Activated CD4-positive, alpha-beta T cell treated with anti-CD3 and anti-CD28 coated beads, Interleukin-2, amount 10 ng/mL, durations not matched to agents 7 days and 5 days (primary cell): ENCODE measurements around the gene RTL10. TPM values are rescaled to one million over a fixed set of nuclear protein-coding genes. Genes with fewer than 3 reads are reported as not detected.

ENCODE experiments used
- CTCF ChIA-PET: fragments of 350-600 bp; sonication (Branson Sonifier 250); formaldehyde crosslinking; loops from one replicate; lab custom pipeline; 2021; ENCODE audit warnings: antibody characterized with exemption; lab: Charles Lee
- POLR2A ChIA-PET: fragments of 350-600 bp; sonication (Branson Sonifier 250); formaldehyde crosslinking; loops from one replicate; lab custom pipeline; 2021; ENCODE audit warnings: antibody characterized with exemption; lab: Charles Lee
- DNase-seq: peaks from one replicate; pipeline ENCODE4 v3.0.0-alpha.2; 2020
- H3K27ac Mint-ChIP-seq: one replicate; pipeline ENCODE4 v1.8.0; 2021; ENCODE audit warnings: mild to moderate bottlenecking, moderate library complexity, mixed read lengths
- H3K27me3 Mint-ChIP-seq: one replicate; pipeline ENCODE4 v1.8.0; 2021; ENCODE audit warnings: mixed read lengths
- H3K36me3 Mint-ChIP-seq: one replicate; pipeline ENCODE4 v1.8.0; 2021; ENCODE audit warnings: low read depth, mixed read lengths
- H3K4me1 Mint-ChIP-seq: one replicate; pipeline ENCODE4 v1.8.0; 2021; ENCODE audit warnings: mixed read lengths
- H3K4me3 Mint-ChIP-seq: one replicate; pipeline ENCODE4 v1.8.0; 2021; ENCODE audit warnings: mild to moderate bottlenecking, moderate library complexity, mixed read lengths
- H3K9me3 Mint-ChIP-seq: one replicate; pipeline ENCODE4 v1.8.0; 2021; ENCODE audit warnings: mixed read lengths
- total RNA-seq, 2 experiments: library from RNA; stranded (reverse); gene quantifications; one replicate each; pipeline ENCODE4 v1.2.3, GENCODE V29; 2021

Gene RTL10
- total RNA-seq, 2 experiments from 2014 or later: 21.4 to 21.5 TPM

DNA sequence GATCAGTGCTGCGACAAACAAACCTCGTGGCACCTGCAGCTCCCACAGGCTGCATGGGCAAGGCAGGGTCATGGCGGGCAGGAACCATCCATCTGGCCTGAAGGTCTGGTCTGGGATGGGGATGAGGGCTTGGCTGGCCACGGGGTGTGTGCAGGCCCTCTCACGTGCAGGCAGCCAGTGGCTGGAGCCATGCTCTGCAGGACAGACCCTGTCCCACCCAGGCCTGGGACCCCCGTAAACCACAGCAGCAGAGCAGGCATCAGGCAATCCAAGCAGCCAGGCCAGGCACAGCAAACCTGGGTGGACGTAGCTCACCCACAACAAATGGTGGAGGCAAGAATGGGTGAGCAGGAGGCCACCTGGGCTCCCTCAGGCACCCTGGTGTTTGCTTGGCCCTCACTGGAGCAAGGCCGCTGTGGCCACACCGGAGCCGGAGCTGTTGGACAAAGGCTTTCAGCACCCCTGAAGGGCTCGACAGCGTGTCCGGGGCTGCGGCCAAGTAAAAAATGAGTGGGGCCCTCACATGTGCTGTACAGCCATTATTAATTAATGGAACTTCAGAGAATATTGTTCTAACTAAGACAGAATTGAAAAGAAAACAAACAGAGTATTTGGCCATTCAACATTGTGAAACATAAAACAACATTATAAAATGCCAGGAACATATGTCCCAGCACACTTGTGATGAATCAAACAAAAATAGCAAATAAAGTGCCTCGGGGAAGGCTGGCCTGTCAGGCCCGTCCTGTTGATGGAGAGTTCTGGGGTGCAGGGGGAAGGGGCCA, 24.0 kb upstream of the RTL10 start:
- no peaks in the 10 kb centered on the region for H3K9me3 Mint-ChIP-seq
- H3K4me3 Mint-ChIP-seq: no peak overlapping the region
- H3K27ac Mint-ChIP-seq: no peak overlapping the region
- no peaks in the 10 kb centered on the region for H3K27me3 Mint-ChIP-seq
- POLR2A ChIA-PET: no interaction called here
- CTCF ChIA-PET: interaction anchor here (1.0 kb wide), 1 partner anchor 12 kb away, joined by 4 read pairs; no protein-coding TSS in a partner anchor
- no peaks in the 10 kb centered on the region for H3K36me3 Mint-ChIP-seq
- peaks cover 13% of the 10 kb centered on the region for H3K4me1 Mint-ChIP-seq
- no peak for DNase-seq

DNA sequence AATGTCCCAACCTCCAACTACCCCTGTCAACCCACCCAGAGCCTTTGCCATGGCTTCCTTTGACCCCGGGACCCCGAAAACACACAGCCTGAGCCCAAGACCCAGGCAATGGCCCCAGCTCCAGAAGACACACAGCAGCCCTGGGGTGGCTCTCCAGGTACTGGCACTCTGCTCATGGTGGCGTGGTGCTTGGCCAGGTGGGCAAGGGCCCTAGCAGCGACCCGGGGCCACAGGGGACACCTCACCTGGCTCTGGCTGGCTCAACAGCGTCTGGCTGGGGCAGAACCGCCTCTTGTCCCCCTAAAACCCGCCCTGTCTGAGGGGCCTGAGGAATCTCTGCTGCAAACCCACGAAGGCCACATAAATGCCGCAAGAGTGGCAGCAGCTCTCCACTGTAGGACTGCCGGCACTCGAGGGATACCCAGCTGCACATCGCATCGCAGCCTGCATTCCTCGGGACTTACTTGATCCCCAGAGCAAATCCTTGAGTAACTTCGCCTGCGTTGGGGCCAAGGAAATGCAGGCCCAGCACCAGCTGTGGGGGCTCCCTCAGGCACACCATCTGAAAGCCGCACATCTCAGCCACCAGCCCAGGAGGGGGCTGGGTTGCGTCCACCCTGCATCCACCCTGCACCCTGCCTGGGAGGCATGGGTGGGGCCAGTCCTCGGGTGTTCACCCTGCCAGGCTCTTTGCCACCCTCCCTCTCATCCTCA, 23.1 kb upstream of the RTL10 start:
- no peak overlapping the region for H3K4me3 Mint-ChIP-seq
- CTCF ChIA-PET: interaction anchor here (0.6 to 1.0 kb wide), 2 partner anchors 13 to 190 kb away, joined by 4 to 5 read pairs; no protein-coding TSS in a partner anchor
- POLR2A ChIA-PET: no interaction called here

DNA sequence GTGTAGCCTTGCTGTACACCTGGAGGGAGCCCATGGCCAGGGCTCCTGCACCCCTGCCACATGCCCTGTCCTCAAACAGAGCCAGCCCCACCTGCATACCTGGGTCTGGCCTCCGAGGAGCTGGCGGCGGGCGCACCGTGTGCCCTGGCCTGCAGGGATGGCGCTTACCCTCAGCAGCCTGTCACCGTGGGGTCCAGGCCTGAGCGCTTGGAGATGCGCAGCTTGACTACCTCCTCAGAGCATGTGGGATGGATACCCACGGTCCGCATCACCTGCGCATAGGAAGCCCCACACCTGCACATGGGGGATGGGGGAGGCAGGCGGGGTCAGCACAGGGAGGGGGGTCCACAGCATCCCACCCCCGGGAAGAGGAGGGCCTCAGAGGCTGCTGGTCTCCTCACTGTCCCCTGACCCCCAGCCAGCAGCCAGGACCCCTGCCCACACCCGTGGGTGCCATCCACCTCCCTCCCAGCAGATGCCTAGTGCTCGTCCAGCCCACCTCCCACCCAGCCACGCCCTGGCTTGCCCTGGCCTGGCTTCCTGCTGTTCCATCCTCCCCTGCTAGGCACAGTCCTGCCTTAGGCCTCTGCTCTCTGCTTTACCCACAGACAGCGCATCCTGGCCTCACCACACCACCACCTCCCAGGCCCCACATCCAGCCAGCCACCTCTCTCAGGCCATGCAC, 22.4 kb upstream of the RTL10 start:
- ChIA-PET POLR2A (no interaction called here), CTCF (no interaction called here)
- Mint-ChIP-seq H3K9me3 (no peaks in the 10 kb centered on the region), H3K36me3 (no peaks in the 10 kb centered on the region), H3K4me1 (peaks cover 13% of the 10 kb centered on the region), H3K4me3 (no peak overlapping the region), H3K27me3 (no peaks in the 10 kb centered on the region), H3K27ac (no peak overlapping the region)
- no peak for DNase-seq

More for the DNA sequence above, 23.1 kb upstream of the RTL10 start:
- Mint-ChIP-seq H3K36me3 (no peaks in the 10 kb centered on the region), H3K27ac (peak overlapping the region; percentile 54), H3K4me1 (peaks cover 13% of the 10 kb centered on the region), H3K27me3 (no peaks in the 10 kb centered on the region), H3K9me3 (no peaks in the 10 kb centered on the region)
- no peak for DNase-seq

DNA sequence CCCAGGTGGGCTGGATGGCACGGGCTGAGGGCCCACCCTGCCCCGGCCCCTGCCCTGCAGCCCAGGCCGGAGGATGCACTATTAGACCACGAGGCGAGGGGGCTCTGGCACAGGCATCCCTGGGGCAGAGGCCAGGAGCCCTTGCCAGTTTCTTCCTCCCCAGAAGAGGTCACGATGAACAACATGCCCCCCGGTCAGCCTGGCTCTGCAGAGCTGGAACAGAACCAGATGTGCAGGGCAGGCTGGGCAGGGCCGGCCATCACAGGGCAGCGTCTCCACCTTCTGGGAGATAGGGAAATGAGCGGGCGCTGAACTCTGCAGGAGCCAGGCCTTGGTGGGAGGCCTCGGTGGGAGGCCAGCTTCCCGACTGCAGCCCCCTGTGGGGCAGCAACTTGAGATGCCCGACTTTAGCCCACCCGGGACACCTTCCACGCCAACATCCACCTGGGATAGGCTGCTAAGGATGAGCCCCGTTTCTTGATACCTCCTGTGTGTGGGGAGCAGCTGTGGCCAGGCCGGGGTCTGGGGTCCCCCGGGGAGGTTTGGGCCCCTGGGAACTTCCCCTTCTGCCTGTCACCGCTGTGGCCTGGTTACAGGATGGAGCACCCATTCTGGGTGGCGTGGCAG, 21.8 kb upstream of the RTL10 start:
- no peaks in the 10 kb centered on the region for H3K36me3 Mint-ChIP-seq
- CTCF ChIA-PET: no interaction called here
- H3K9me3 Mint-ChIP-seq: no peaks in the 10 kb centered on the region
- H3K27ac Mint-ChIP-seq: no peak overlapping the region
- no peak overlapping the region for H3K4me3 Mint-ChIP-seq
- no peaks in the 10 kb centered on the region for H3K27me3 Mint-ChIP-seq
- peaks cover 13% of the 10 kb centered on the region for H3K4me1 Mint-ChIP-seq
- POLR2A ChIA-PET: no interaction called here
- DNase-seq: no peak

DNA sequence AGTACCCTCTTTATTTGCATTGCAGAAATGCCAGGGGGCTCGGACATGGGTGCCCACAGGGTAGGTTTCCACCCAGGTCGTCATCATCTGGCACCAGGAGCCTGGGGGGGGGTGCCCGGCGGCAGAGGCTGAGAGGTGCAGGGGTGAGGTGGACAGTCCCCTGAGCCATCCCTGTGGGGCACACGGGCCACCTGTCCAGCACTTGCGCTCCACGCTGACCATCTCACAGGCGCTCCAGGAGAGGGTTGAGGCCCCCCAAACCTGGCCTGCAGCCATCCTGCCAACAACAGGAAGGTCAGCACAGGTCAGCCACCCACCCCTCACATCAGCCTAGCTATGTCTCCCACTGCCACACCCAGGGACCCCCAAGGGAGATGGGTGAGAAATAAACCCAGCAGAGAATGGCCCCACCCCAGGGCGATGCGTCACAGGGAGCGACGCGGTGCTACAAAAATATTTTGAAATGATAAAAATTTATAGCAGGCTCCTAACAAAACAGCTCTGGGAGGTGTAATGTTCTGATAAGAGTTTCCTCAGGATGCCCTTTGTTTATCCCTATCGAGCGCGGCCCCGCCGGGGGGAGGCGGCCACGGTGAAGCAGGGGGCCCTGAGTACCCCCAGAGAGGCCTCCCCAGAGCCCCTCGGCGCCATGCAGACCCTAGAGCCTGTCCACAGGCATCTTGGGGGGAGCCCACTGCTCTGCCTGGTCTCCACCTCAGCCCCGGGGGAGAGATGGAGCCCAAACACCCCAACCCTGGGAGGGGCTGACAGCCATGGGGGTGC, 21.0 kb upstream of the RTL10 start:
- Mint-ChIP-seq H3K4me1 (peaks cover 13% of the 10 kb centered on the region), H3K27ac (no peak overlapping the region), H3K36me3 (no peaks in the 10 kb centered on the region), H3K27me3 (no peaks in the 10 kb centered on the region), H3K9me3 (no peaks in the 10 kb centered on the region), H3K4me3 (no peak overlapping the region)
- POLR2A ChIA-PET: no interaction called here
- DNase-seq: no peak
- CTCF ChIA-PET: no interaction called here

DNA sequence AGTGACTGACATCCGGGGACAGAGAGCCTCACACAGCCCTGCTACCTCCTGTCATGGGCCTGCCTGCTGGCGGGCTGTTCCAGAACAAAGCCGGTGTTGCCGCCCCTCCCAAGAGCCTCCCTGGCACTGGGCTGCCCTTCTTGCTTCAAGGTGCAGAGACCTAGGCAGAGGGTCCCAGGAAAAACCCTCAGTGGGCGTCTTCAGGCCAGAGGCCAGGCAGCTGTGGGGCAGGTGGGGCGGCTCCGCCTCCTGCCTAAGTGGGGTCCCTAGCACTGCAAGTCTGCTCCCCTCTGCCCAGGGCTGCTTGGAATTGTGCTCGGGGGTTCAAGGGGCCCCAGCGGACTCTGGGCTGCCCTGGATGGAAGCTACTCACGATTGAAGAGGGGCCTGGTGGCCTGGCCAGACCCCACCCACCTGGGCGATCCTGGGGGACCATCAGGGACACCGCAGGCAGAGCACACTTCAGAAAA, 20.4 kb upstream of the RTL10 start:
- Mint-ChIP-seq H3K9me3 (no peaks in the 10 kb centered on the region), H3K4me1 (peaks cover 13% of the 10 kb centered on the region), H3K36me3 (no peaks in the 10 kb centered on the region), H3K27ac (peak overlapping the region; percentile 84), H3K27me3 (no peaks in the 10 kb centered on the region), H3K4me3 (no peak overlapping the region)
- no peak for DNase-seq
- ChIA-PET CTCF (interaction anchor here (0.8 to 0.9 kb wide), 2 partner anchors 9 to 12 kb away, joined by 3 read pairs; no protein-coding TSS in a partner anchor), POLR2A (no interaction called here)

DNA sequence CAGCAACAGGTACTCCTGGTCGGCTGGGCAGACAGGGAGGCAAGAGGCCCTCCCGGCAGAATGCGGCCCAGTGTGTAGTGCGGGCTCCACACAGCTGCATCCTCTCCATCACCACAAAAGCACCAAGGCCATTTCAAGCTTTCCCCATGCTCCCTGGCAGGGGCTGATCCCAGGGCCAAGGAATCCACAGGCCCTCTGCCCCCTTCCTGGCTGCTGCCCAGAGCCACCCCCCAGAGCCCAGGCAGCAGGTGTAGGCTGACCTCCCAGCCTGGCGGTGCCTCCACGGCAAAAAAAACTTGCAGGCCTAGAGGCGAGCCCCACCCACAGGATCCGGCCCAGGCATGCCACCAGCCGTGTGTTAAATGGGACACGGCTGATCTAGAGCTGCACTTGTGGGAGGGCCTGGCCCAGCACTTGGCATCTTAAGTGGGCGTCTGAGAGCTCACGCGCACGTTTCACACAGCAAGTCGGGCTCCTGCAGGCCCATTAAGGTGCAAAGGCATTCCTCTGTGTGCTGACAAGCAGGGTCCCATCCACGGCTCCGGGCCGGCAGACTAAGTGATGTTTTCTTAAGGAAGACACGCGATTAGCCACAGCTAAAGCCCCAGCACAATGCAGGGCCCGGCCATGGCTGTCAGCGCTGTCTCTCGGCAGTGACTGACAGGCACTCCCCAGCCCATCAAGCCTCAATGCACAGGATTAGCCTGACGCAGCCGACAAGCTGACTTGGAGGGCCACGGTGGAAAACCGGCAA, 19.8 kb upstream of the RTL10 start:
- Mint-ChIP-seq H3K4me1 (peaks cover 13% of the 10 kb centered on the region), H3K9me3 (no peaks in the 10 kb centered on the region), H3K4me3 (no peak overlapping the region), H3K36me3 (no peaks in the 10 kb centered on the region), H3K27ac (peak overlapping the region; percentile 84), H3K27me3 (no peaks in the 10 kb centered on the region)
- CTCF ChIA-PET: interaction anchor here (0.6 to 0.9 kb wide), 3 partner anchors 9 to 22 kb away, joined by 3 to 5 read pairs (median 3); no protein-coding TSS in a partner anchor
- DNase-seq: peak; percentile 47
- POLR2A ChIA-PET: no interaction called here

DNA sequence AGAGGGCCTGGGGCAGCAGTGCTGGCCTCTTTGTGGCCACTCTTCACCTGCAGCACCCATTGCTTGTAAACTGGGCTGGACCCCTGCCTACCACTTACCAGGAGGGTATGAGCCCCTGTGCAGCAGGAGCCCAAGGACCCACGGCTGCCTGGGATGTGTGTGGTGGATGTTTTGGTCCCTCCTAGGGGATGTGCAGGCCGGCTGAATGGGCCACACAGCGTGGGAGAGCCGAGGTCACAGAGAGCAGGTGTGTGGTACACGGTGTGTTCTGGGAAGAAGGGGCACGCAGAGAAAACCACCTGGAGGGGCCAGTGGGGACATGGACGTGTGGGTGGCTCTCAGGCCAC, 19.3 kb upstream of the RTL10 start:
- Mint-ChIP-seq H3K27ac (peak overlapping the region; percentile 84), H3K4me3 (no peak overlapping the region)

DNA sequence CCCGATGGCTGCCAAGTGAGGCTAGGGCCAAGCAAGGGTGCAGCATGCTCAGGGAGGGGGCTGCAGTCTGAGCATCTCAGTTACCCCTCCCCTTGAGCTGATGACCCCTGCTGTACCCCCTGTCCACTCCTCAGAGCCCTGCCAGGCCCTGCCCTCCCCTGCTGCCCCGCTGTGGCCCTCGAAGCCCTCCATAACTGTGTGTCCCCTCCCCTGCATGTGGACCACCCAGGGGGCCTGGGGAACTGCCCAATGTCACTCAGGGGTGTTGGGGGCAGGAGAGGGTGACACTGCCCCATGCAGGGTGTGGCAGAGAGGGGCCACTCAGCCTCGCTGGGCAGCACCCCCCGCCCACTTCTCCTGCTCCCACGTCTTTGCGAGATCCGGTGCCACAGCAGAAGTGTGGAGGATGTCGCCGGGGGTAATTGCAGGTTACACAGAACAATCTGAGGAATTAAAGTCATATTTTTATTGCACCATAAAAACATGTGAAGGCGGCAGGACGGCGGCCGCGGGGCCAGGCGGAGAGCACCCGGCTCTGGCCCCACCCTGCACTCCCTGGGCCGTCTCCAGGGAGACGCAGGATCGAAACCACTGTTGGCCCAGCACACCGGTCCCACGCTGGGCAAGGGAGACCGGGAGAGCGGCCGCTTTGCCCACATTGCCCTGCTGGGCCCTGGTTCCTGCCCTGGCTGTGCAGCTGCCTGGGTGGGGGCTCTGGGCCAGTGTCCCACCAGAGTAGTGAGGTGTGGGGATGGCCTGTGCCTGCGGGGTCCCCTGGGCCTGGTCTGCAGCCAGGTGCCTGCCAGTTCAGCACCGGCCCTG, 18.7 kb upstream of the RTL10 start:
- no peaks in the 10 kb centered on the region for H3K27me3 Mint-ChIP-seq
- H3K4me1 Mint-ChIP-seq: peaks cover 13% of the 10 kb centered on the region
- H3K36me3 Mint-ChIP-seq: no peaks in the 10 kb centered on the region
- no peaks in the 10 kb centered on the region for H3K9me3 Mint-ChIP-seq
- DNase-seq: no peak
- CTCF ChIA-PET: no interaction called here
- peak overlapping the region; percentile 46 for H3K27ac Mint-ChIP-seq
- POLR2A ChIA-PET: no interaction called here
- H3K4me3 Mint-ChIP-seq: no peak overlapping the region

More for the DNA sequence above, 19.3 kb upstream of the RTL10 start:
- ChIA-PET POLR2A (no interaction called here), CTCF (interaction anchor here (0.6 kb wide), 1 partner anchor 22 kb away, joined by 5 read pairs; no protein-coding TSS in a partner anchor)
- DNase-seq: no peak
- Mint-ChIP-seq H3K4me1 (peaks cover 13% of the 10 kb centered on the region), H3K36me3 (no peaks in the 10 kb centered on the region), H3K9me3 (no peaks in the 10 kb centered on the region), H3K27me3 (no peaks in the 10 kb centered on the region)

DNA sequence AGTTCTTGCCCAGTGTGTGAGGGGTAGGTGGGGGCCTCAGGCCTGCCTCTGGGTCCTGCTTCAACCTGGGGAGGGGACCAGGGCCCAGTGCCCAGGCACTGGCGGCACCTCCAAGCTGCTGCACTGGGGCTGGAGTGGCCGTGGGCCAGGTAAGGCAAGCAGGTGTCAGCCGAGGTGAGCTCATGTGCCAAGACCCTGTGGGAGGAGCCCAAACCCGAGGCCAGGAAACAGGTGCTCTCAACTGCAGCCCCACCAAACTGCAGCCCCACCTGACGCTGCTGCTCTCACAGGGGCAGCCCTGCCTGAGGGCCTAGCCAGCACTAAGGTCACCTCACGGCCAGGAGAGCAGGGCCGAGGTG, 18.1 kb upstream of the RTL10 start:
- no peak overlapping the region for H3K27ac Mint-ChIP-seq
- H3K4me1 Mint-ChIP-seq: peaks cover 13% of the 10 kb centered on the region
- no peaks in the 10 kb centered on the region for H3K9me3 Mint-ChIP-seq
- H3K4me3 Mint-ChIP-seq: no peak overlapping the region
- H3K27me3 Mint-ChIP-seq: no peaks in the 10 kb centered on the region
- no peak for DNase-seq
- POLR2A ChIA-PET: no interaction called here
- CTCF ChIA-PET: no interaction called here
- H3K36me3 Mint-ChIP-seq: no peaks in the 10 kb centered on the region
